DMS153 treated with DMSO at 0.1 percent for 48 hours (cell line): ENCODE results near the gene ABHD5.

Experiments used
- DNase-seq: peaks from one replicate; lab custom pipeline; 2025; ENCODE audit not compliant: unreplicated experiment; lab: John Stamatoyannopoulos, UW

The ABHD5 gene

DNA sequence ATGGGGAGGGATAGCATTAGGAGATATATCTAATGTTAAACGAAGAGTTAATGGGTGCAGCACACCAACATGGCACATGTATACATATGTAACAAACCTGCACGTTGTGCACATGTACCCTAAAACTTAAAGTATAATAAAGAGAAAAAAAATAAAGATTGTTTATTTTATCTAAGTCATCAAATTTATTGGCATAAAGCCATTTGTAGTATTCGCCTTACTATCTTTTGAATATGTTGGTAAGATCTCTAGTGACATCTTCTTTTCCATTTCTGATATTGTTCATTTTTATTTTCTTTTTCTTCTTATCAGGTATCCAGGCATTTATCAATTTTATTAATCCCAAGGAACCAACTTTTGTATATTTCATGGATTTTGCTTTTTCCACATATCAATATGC, 5.8 kb upstream of the ABHD5 start:
- DNase-seq = no peak

DNA sequence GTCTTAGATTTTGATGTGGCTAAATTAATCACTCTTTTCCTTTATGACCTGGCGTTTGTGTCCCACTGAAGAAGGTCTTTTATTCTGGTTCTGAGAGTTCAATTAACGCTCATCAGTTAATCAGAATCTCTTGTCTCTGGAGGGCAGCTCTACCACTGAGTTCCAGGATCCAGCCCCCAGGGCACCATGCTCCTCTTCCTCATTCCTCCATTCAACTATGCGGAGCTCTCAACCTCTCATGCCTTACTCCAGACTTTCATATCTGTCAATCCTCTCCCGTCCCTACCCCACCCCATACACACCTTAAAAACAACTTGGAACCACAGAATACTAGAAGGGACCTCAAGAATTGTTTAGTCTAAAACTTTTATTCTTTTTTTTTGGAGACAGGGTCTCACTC, 4.8 kb upstream of the ABHD5 start:
- DNase-seq = no peak

DNA sequence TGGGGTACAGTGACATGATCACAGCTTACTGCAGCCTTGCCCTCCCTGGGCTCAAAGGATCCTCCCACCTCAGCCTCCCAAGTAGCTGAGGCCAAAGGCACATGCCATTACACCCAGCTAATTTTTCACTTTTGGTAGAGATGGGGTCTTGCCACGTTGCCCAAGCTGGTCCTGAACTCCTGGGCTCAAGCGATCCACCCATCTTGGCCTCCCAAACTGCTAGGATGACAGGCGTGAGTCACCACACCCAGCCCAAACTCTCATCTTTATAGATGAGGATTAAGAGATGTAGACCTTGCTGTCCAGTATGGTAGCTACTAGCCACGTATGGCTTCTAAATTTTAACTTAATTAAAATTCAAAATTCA, 4.4 kb upstream of the ABHD5 start:
- no peak for DNase-seq

DNA sequence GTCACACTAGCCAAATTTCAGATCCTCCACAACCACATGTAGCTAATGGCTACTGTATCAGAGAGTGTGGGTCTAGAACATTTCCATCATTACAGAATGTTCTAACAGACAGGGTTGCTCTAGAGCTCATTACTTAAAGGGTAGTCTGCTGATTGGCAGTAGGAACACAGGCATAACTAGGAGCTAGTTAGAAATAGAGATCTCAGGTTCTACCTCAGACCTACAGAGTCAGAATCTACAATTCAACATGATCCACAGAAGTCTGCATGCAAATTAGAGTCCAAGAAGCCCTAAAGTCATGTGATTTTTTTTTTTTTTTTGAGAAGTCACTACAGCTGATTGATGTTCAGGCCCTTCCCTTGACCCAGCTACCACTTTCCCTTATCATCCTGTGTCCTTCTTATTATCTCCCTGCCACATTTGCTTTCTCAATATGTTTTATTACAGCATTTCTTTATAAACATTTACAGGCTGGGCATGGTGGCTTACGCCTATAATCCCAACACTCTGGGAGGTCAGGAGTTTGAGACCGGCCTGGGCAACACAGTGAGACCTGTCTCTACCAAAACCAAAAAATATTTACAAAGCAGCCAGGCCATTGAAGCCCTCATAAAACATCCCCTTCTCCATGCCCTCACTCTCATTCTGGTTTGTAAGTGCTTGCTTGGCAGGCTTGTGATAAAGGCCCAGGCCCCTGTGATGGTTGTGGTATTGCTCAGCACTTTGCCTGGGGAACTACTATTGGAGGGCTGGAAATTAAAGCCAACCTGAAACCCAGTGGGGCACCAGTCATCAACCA, 3.8 kb upstream of the ABHD5 start:
- no peak for DNase-seq

DNA sequence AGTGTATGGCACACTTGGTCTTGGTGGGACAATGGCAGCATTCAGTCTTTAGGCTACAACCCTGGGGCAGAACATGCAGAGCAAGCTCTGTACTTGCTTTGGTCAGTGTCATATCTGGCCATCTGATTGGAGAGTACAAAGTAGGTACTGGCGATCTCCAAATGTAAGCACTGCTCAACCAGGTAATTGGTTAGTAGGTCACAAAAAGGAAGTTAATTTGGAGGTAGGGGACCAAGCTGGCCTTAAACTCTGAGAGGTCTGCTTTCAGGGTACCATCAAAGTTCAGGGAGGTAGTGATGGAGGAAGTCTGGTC, 3.3 kb upstream of the ABHD5 start:
- DNase-seq = no peak

DNA sequence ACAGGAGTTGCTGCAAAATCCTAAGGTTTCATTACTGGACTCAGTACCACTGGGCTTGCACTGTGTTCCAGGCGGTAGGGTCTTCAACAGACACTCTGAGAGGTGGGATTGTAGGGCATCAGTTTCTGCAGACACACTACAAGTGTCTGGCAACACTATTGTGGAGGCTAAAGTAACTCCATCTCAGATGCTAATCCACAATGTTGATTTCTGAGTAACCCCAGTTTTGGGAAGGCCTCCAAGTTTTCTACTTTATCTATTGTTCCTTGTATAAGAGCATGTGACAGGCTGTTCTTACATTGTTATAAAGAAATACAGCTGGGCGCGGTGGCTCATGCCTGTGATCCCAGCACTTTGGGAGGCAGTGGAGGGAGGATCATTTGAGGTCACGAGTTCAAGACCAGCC, 2.5 kb upstream of the ABHD5 start:
- DNase-seq = no peak

DNA sequence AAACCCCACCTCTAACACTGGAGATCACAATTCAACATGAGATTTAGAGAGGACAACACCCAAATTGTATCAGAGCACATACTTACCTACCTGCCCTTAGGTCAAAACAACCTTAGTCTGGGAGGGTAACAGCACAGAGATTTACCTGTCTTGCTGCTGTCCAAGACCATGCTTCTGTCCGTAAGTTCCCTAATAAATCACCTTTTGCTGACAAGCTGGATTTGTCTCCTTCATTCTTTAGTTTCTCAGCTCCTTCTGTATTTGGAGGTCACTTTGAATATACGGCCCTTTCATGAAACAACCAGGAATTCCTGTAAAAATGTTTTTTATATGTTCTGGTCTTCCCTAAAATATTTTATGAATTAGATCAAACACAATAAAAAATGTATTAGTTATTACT, 1.6 kb upstream of the ABHD5 start:
- DNase-seq = no peak

DNA sequence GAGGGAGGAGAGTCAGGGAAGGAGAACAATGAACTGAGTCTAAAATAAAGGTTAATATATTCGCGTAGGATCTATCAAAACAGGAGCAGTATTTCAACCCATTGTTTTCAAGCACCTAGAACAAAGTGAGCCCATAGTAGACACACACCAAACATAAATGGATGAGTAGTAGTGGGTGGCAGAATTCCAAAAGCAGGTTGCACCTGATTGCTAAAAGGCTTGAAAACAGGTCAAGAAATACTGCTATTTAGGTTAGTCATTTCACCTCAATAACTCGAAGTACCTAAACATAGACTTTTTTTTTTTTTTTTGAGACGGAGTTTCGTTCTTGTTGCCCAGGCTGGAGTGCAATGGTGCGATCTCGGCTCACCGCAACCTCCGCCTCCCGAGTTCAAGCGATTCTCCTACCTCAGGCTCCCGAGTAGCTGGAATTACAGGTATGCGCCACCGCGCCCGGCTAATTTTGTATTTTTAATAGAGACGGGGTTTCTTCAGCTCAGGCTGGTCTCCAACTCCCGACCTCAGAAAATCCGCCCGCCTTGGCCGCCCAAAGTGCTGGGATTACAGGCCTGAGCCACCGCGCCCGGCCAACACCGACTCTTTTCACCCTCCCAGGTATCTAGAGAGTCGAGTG, 855 bp upstream of the ABHD5 start:
- DNase-seq = no peak

DNA sequence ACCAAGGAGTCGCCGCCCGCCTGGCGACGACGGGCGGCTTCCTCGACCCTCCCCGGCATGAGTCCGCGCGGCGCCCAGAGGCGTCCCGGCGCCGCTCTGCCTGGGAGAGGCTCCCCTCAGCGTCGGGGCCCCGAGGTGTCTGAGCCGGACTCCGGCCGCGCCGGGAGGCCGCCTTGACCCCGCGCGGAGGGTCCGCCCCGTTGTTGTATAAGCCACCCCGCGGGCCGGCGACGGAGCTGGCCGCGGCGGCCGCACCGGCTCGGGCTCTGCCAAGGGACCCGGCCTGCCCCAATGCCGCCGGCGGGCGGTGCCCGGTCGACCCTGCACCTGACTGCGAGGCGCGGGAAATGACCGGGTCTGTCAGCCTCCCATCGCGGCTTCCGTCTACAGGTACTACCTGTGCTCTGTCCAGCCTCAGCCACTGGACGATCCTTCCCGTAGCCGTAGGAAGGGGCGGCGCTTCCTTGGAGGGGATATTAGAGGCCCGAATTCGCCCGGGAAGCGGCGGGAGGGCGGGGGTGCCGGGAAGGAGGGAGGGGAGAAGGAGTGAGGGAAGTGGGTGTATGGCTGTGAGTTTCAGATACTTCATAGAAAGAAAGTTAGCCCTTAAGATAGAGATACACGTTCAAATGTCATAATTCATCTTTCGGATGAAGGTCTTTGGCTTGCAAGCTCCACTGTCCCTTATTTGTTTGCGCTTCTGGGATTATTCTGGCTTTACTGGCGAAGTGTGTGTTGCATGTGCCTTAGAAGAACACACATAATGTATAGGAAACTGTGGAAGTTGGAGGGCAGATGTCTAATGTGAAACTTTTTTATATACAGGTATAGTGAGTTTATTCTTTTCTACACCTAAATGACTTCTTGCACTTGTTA, 620 bp downstream of the ABHD5 start:
- no peak for DNase-seq

DNA sequence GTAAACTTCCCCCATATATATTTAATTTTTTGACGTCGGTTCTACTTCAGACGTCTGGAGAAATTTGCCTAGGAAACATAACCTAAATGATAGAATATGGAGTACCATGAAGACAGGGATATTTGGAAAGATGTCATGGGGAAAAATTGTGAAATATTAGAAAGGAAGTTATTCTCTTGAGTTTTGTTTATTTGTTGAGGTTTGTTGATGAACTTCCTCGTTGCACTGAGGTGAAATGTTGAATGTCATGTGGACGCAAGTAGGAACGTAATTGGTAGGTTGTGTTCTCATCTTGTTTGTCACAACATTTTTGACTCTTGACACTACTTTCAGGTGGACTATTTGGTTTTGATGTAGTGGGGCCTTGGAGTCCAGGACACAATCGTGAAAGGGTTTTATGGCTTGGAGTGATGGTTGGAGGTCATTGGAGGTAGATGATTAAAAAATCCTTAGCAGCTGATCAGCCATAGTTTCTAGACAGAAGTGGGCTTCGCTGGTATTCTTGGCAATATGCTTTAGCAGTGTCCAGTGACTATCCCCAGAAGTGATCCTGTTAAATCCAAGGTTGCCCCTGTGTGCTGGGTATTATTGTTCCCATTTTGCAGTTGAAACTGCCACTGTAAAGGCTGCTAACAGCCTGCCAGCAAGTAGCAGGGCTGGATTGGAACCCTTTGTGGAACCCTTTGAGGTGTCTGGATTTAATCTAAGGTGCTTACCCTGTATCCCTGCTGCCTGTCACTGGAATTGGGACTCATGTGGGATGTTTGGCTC, 1.5 kb downstream of the ABHD5 start:
- no peak for DNase-seq

DNA sequence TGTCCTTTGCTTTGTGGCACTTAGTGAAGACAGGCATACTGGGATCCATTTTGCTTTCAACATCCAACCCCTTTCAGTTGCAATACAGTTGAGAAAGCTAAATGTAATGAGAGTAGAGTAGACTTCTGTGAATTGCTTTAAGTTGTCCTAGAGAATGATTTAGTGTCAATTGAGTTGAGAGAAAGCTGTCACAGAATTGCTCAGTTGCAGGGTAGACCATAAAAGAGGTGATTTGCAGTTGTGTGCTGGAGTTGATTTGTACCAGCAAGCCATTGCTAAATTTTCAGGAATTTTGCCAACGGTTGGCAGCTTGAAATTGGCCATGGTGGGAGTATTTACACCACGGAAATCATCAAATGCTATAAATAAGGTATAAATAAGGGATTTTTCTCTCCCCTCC, 2.2 kb downstream of the ABHD5 start:
- no peak for DNase-seq

DNA sequence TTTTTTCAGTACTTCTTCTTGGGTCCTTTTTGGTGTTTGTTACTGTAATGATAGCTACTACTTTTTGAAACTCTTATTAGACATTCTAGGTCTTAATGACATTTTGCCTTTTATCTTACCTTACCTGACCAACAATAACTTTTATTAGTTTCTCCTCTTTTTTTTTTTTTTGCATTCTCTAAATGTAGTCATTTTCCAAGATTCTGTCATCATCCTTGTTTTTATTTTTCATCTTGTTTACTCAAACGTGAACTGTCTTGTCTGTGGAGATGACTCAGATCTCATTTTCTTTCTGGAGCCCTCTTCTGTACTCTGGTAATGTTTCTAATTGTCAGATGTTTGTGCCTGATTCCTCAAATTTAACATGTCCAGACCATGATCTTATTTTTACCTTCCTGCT, 2.9 kb downstream of the ABHD5 start:
- DNase-seq = no peak

DNA sequence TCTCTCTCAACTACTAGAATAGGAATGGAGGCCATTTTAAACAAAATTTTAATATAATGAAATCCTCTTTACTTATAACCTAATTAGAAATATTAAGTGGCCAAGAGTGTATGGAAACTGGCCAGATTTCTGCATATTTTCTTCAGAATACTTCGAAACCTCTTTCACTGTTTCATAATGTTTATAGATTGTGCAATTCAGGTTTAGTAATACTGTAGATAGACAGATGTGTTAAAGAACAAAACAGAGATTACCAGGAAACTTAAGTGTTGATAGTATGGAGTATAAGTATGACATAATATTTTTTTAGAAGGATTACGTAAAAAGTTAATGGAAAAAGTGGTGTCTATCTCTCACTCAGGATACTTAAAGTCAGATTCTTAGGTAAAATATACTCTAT, 4.7 kb downstream of the ABHD5 start:
- no peak for DNase-seq

DNA sequence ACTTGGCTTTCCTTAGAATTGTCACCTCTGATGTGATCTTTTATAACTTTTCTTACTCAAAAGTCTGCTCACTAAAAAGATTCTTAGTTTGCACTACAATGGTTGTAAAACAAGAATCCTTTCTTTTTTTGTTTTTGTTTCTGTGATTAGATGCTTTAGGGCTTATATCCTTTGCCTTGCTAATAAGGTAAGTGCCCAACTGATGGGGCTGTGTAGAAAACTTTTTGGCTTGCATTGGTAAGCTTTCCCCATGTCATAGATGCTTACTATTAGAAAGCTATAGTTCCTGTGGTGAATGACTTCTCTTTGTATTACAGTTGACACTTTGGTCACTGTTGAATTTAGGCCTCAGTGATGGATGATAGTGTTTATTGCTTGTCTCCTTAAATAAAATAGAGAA, 5.1 kb downstream of the ABHD5 start:
- DNase-seq = no peak

DNA sequence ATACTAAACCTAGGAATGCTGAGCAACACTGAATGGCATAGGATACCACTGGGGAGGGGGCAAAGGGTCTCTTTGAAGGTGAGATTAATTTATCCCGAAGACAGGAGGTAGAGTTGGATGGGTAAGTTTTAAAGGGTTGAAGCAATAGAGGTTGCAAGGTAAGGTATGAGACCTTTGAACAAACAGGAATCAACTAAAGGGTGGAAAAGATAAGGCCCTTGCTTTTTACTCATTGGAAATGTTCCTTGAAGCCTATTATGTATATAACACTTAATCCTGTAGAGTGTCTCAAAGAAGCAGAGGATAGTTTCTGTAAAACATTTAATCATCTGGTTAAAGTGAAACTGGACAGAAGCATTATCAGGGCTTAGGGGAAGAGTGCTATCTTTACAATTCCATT, 5.7 kb downstream of the ABHD5 start:
- no peak for DNase-seq

DNA sequence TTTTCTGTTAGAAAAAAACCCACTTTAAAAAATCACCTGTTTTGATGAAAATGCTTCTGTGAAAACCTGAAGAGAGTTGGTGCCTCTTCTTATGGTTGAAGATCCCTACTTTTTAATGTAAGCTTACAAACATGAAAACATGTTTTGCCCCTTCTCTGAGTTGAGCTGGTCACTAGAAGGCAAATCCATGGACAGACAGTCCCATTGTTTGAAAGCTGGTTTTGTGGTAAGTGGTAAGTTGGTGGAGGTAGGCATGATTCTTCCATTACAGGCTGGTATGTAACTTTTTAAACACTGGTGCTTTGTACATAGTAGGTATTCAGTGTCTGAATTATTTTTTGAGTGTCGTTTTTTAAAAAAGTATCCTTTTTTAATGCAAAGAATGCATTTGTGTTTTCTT, 6.1 kb downstream of the ABHD5 start:
- DNase-seq = no peak

DNA sequence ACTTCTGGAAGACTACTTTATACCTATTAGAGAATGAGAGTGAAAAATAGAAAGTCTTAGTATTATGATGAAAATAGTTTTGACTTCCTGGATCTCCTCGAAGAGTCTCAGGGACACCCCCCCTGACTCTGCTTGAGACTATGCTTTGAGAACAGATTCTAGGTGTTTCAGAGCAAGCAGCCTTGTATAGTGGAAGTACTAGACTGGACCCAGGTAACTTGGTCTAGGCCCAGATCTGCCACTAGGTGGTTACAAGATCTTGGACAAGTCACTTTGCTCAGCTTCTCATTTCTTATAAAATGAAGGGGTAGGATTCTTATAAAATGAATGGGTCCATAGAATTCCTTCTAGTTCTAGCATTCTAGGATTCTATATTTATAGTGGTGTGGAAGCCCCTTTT, 9.1 kb downstream of the ABHD5 start:
- DNase-seq = no peak

DNA sequence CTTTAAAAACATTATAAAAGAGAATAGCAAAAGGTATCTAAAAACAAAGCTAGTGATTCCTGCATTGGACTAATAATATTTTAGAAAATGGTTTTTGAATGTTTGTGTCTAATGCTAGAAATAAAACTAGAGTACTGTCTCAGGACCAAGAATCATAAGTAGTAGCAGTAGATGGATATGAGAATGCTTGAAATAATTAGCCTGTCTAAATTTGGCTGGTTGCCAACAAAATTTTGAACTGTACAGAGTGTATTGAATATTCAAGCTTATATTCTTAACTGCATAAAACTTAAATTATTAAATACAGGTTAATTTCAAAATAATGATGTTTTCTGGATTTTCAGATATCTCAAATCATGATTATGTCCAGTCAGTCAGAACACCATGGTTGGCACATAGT, 14.0 kb downstream of the ABHD5 start:
- no peak for DNase-seq

DNA sequence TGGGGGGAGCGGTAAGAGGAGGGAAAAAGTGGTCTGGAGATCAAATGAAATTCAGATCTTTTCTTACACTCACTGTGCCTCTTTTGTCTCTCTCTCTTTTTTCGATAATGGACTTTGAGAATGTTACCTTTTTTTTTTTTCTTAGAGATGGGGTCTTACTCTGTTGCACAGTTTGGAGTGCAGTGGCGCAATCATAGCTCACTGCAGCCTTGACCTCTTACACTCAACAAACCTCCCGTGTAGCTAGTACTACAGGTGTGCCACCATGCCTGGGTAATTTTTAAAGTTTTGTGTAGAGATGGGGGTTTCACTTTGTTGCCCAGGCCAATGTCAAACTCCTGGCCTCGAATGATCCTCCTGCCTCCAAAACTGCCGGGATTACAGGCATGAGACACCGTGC, 15.6 kb downstream of the ABHD5 start:
- no peak for DNase-seq

DNA sequence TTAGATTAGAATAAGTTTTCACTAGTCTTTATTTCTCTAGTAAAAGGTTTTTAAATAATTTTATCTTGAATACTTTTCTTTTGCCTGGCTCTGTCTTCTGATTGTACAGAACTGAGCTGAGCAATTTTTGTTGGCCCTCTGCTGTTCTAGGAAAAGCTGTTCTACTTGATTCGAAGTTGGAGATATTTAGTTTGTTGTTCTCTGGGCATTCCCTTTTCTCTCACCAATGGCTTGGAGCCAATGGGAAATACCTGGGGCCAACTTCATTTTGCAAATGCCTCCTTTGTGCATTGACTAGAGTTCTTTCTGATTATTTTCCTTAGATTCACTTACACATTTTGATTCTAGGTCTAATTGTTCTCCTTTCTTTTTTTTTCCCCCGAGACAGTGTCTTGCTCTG, 16.5 kb downstream of the ABHD5 start:
- DNase-seq = no peak

DNA sequence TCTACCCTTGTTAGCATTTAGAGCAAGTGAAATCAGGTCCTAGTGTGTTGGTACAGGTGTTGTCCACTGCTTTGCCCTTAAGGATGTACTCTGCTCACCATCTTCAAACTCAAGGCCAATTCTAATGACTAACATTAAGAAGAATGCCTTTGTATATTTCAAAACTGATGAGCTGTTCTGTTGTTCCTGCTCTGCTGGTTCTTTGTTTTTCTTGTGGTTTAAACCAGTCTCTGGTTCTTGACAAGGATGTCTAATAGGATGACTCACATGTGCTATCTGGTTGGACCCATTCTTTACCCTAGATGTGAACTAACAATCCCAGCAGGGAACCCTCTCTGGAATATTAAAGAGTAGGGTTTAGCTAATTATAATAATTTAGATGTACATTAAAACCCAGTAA, 17.3 kb downstream of the ABHD5 start:
- DNase-seq = no peak

DNA sequence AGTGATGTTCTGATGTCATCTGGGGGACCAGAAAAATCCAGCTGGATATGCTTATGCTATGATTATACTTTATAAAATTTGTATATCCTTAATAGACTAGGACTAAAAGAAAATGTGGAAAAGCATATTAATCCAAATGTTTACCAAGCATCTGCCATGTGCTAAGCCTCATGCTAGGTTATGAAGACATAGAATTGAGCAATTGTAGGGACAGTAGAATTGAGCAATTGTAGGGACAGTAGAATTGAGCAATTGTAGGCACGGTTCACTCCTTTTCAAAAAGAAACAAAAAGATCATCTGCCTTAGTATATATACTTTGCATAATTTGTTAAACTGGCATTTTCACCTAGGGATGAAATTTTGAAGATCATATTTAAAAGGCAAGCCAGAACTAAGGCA, 18.3 kb downstream of the ABHD5 start:
- DNase-seq = no peak
